Vein endothelial cell (primary cell): ENCODE data around the gene TTC8. TPM values are rescaled to one million over a fixed set of nuclear protein-coding genes. Genes with fewer than 3 reads are reported as not detected.

Source experiments
- small RNA-seq: library from RNA; depleted of rRNA; stranded (forward); fragments of <200 nt; gene quantifications from one replicate; pipeline ENCODE3, GENCODE V24; 2012
- total RNA-seq: library from RNA; depleted of rRNA; stranded (reverse); fragments of >200 nt; gene quantifications from 2 replicates; pipeline ENCODE4 v1.2.3, GENCODE V29; 2012

The TTC8 gene
- 14.4 and 15.8 TPM in 2 replicates for total RNA-seq

DNA sequence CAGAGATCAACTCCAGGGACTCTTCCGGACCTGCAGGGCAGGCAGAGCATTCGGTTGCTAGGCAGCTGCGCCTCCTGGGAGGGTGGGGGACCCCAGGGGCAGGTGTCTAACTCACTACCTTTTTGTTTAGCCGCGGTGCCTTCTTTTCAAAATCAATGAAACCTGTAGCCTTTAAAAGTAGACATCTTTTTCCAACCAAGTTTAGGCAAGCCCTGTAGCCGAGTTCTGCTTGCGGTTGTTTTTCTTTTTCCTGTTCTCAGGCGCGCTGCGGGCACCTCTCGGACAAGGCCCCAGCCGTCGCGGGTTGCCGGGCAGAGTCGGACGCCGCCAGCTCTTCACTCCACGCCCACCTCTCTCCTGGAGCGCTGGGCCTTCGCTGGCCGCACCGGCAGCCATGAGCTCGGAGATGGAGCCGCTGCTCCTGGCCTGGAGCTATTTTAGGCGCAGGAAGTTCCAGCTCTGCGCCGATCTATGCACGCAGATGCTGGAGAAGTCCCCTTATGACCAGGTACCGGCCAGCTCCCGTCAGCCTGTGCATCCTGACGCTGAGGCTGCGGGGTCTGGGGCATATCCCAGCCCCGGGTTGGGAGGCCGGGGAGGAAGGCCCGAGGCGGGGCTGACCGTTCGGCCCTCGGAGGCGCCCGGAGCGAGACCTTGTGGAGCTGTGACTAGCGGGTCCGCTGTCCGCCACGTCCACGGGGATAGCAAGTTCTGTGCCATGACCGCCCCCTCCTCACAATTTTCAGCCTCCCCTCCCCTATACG, at the start of gene TTC8:
Gene TTC8, plus strand, starts transcription at position 338 of the 764 bp plus-strand sequence. Its CDS starts 57 bp downstream, at position 395.

DNA sequence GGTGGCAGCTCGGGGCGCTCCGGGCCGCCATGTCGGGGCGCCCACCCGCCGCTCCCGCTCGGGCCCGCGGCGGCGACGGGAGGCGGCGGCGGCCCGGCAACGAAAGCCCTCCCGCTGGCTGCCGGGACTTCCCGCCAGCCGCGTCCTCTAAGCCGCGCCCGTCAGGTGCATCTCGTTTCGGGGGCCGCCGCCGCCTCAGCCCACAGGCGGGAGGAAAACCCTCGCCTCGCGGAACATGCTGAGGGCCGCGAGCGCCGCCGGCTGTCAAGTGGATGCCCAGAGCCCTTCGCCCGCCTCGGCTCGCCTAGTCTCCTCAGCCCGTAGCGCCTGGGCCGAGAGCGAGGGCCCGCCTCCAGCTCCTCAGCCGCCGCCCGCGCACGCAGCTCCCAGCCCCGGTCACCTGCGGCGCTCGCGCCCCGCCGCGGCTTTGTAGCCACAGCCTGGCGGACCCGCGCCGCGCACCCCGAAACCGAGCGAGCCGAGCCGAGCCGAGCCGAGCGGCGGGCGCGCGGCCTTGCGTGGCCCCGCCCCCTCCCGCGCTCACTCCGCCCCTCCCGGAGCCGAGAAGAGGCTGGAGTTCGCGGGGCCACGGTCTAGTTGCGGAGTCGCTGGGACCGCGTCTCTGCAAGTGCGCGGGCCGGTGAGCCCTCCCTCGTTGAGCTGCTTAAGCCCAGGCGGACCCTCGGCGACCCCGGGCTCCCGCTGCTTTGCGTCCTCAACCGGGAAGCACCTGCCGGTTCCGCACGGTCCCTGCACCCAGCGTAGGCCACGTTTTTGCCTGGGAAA, 31.8 kb upstream of the TTC8 start, which contains the start of gene EML5:
Gene EML5, minus strand, starts transcription at position 481 of the 786 bp plus-strand sequence. Its CDS starts 450 bp downstream, at position 31.

Small RNA genes lying within 50 kb of the gene (small RNA-seq; reads per million reads assigned to genes)
- gene RF00019, result not detected
- not detected for gene RNU4-92P

Other genes with a start within 250 kb of the TTC8 start
- under 0.01 and 0.10 TPM in 2 replicates for gene EML5, start 31.7 kb upstream of the TTC8 start, total RNA-seq